ENCODE results near the gene ARHGEF26.

ARHGEF26 gene

GRCh38 chr3:154242766-154243165 lies 121.6 kb downstream of the ARHGEF26 start:
- no peaks in the 10 kb centered on the region for H3K9me3 ChIP-seq (ENCODE audit: control extremely low read depth in 1 of 5, control insufficient read depth in 4 of 5, insufficient read depth in 2 of 5, low read depth in 1 of 5, low read length in 4 of 5)
- ChIA-PET CTCF (no interaction called here), POLR2A (no interaction called here)
- no peak overlapping the region for H3K27ac ChIP-seq (ENCODE audit: insufficient read depth in 1 of 2, low read depth in 1 of 2, low read length in 2 of 2, poor library complexity in 1 of 2, severe bottlenecking in 2 of 2)
- no peaks in the 10 kb centered on the region for H3K36me3 ChIP-seq (ENCODE audit: control insufficient read depth in 4 of 4, insufficient read depth in 4 of 4, low read length in 3 of 4)
- 96% methylated on average over 4 of the region's 4 CpGs for WGBS (ENCODE audit: insufficient coverage)
- H3K4me1 ChIP-seq (ENCODE audit: control extremely low read depth in 1 of 4, control insufficient read depth in 4 of 4, insufficient read depth in 4 of 4, low read length in 3 of 4), result no peaks in the 10 kb centered on the region
- H3K4me3 ChIP-seq (ENCODE audit: control insufficient read depth in 1 of 7, extremely low read depth in 1 of 7, insufficient read depth in 4 of 7, low read depth in 2 of 7, low read length in 6 of 7), result no peak overlapping the region
- H3K27me3 ChIP-seq (replicated peaks in 2 of 5; ENCODE audit: control insufficient read depth in 4 of 5, insufficient read depth in 5 of 5, low read length in 4 of 5), result no peaks in the 10 kb centered on the region
- DNase-seq, result no peak

GRCh38 chr3:154243353-154243752 lies 122.2 kb downstream of the ARHGEF26 start:
- no peak for DNase-seq
- H3K4me1 ChIP-seq (ENCODE audit: control extremely low read depth in 1 of 4, control insufficient read depth in 4 of 4, insufficient read depth in 4 of 4, low read length in 3 of 4), result no peaks in the 10 kb centered on the region
- no peak overlapping the region for H3K4me3 ChIP-seq (ENCODE audit: control insufficient read depth in 1 of 7, extremely low read depth in 1 of 7, insufficient read depth in 4 of 7, low read depth in 2 of 7, low read length in 6 of 7)
- 92% methylated on average over 1 of the region's 2 CpGs for WGBS (ENCODE audit: insufficient coverage)
- H3K36me3 ChIP-seq (ENCODE audit: control insufficient read depth in 4 of 4, insufficient read depth in 4 of 4, low read length in 3 of 4), result no peaks in the 10 kb centered on the region
- no peak overlapping the region for H3K27ac ChIP-seq (ENCODE audit: insufficient read depth in 1 of 2, low read depth in 1 of 2, low read length in 2 of 2, poor library complexity in 1 of 2, severe bottlenecking in 2 of 2)
- H3K27me3 ChIP-seq (replicated peaks in 2 of 5; ENCODE audit: control insufficient read depth in 4 of 5, insufficient read depth in 5 of 5, low read length in 4 of 5), result no peaks in the 10 kb centered on the region
- no peaks in the 10 kb centered on the region for H3K9me3 ChIP-seq (ENCODE audit: control extremely low read depth in 1 of 5, control insufficient read depth in 4 of 5, insufficient read depth in 2 of 5, low read depth in 1 of 5, low read length in 4 of 5)
- ChIA-PET CTCF (no interaction called here), POLR2A (no interaction called here)

GRCh38 chr3:154244644-154245043 lies 123.5 kb downstream of the ARHGEF26 start:
- DNase-seq, result no peak
- Histone ChIP-seq H3K36me3 (ENCODE audit: control insufficient read depth in 4 of 4, insufficient read depth in 4 of 4, low read length in 3 of 4) (no peaks in the 10 kb centered on the region), H3K4me3 (ENCODE audit: control insufficient read depth in 1 of 7, extremely low read depth in 1 of 7, insufficient read depth in 4 of 7, low read depth in 2 of 7, low read length in 6 of 7) (no peak overlapping the region), H3K9me3 (ENCODE audit: control extremely low read depth in 1 of 5, control insufficient read depth in 4 of 5, insufficient read depth in 2 of 5, low read depth in 1 of 5, low read length in 4 of 5) (no peaks in the 10 kb centered on the region), H3K27me3 (replicated peaks in 2 of 5; ENCODE audit: control insufficient read depth in 4 of 5, insufficient read depth in 5 of 5, low read length in 4 of 5) (no peaks in the 10 kb centered on the region), H3K4me1 (ENCODE audit: control extremely low read depth in 1 of 4, control insufficient read depth in 4 of 4, insufficient read depth in 4 of 4, low read length in 3 of 4) (no peaks in the 10 kb centered on the region), H3K27ac (ENCODE audit: insufficient read depth in 1 of 2, low read depth in 1 of 2, low read length in 2 of 2, poor library complexity in 1 of 2, severe bottlenecking in 2 of 2) (no peak overlapping the region)
- POLR2A ChIA-PET, result no interaction called here
- CTCF ChIA-PET, result interaction anchor here (1.1 kb wide), 1 partner anchor 8 kb away, joined by 5 read pairs; no protein-coding TSS in a partner anchor
- WGBS (ENCODE audit: insufficient coverage), result no CpG with 5 or more reads among the region's 2 CpGs

GRCh38 chr3:154247806-154248415 lies 126.7 kb downstream of the ARHGEF26 start:
- peaks cover 0 to under 1% (median 0%) of the 10 kb centered on the region in 4 experiments for H3K4me1 ChIP-seq (ENCODE audit: control extremely low read depth in 1 of 4, control insufficient read depth in 4 of 4, insufficient read depth in 4 of 4, low read length in 3 of 4)
- no peak overlapping the region for H3K27ac ChIP-seq (ENCODE audit: insufficient read depth in 1 of 2, low read depth in 1 of 2, low read length in 2 of 2, poor library complexity in 1 of 2, severe bottlenecking in 2 of 2)
- CTCF ChIA-PET, result interaction anchor here (1.3 kb wide), 1 partner anchor 10 kb away, joined by 3 read pairs; no protein-coding TSS in a partner anchor
- WGBS (ENCODE audit: insufficient coverage), result no CpG with 5 or more reads among the region's 2 CpGs
- H3K27me3 ChIP-seq (replicated peaks in 2 of 5; ENCODE audit: control insufficient read depth in 4 of 5, insufficient read depth in 5 of 5, low read length in 4 of 5), result no peaks in the 10 kb centered on the region
- H3K9me3 ChIP-seq (ENCODE audit: control extremely low read depth in 1 of 5, control insufficient read depth in 4 of 5, insufficient read depth in 2 of 5, low read depth in 1 of 5, low read length in 4 of 5), result no peaks in the 10 kb centered on the region
- POLR2A ChIA-PET, result no interaction called here
- no peak for DNase-seq
- no peak overlapping the region for H3K4me3 ChIP-seq (ENCODE audit: control insufficient read depth in 1 of 7, extremely low read depth in 1 of 7, insufficient read depth in 4 of 7, low read depth in 2 of 7, low read length in 6 of 7)
- peaks cover 0 to 5% (median 3%) of the 10 kb centered on the region in 4 experiments for H3K36me3 ChIP-seq (ENCODE audit: control insufficient read depth in 4 of 4, insufficient read depth in 4 of 4, low read length in 3 of 4)

- peaks cover 2 to 9% (median 4%) of the 10 kb centered on the region in 4 experiments for H3K36me3 ChIP-seq (ENCODE audit: control insufficient read depth in 4 of 4, insufficient read depth in 4 of 4, low read length in 3 of 4)
- no peaks in the 10 kb centered on the region for H3K9me3 ChIP-seq (ENCODE audit: control extremely low read depth in 1 of 5, control insufficient read depth in 4 of 5, insufficient read depth in 2 of 5, low read depth in 1 of 5, low read length in 4 of 5)
- no peak for DNase-seq
- H3K27me3 ChIP-seq (replicated peaks in 2 of 5; ENCODE audit: control insufficient read depth in 4 of 5, insufficient read depth in 5 of 5, low read length in 4 of 5), result no peaks in the 10 kb centered on the region
- H3K27ac ChIP-seq (ENCODE audit: insufficient read depth in 1 of 2, low read depth in 1 of 2, low read length in 2 of 2, poor library complexity in 1 of 2, severe bottlenecking in 2 of 2), result no peak overlapping the region
- POLR2A ChIA-PET, result no interaction called here
- H3K4me1 ChIP-seq (ENCODE audit: control extremely low read depth in 1 of 4, control insufficient read depth in 4 of 4, insufficient read depth in 4 of 4, low read length in 3 of 4), result peaks cover 0 to 1% (median 0%) of the 10 kb centered on the region in 4 experiments
- no peak overlapping the region for H3K4me3 ChIP-seq (ENCODE audit: control insufficient read depth in 1 of 7, extremely low read depth in 1 of 7, insufficient read depth in 4 of 7, low read depth in 2 of 7, low read length in 6 of 7)
- 92% methylated on average over 4 of the region's 4 CpGs for WGBS (ENCODE audit: insufficient coverage)
- CTCF ChIA-PET, result interaction anchor here (0.7 kb wide), 1 partner anchor 10 kb away, joined by 3 read pairs; no protein-coding TSS in a partner anchor
Measured at GRCh38 chr3:154250291-154250690, 129.1 kb downstream of the ARHGEF26 start.

GRCh38 chr3:154251610-154252009 lies 130.4 kb downstream of the ARHGEF26 start:
- H3K36me3 ChIP-seq (ENCODE audit: control insufficient read depth in 4 of 4, insufficient read depth in 4 of 4, low read length in 3 of 4), result peaks cover 2 to 13% (median 9%) of the 10 kb centered on the region in 4 experiments
- ChIA-PET POLR2A (no interaction called here), CTCF (interaction anchor here (1.4 kb wide), 1 partner anchor 154 kb away, joined by 5 read pairs; no protein-coding TSS in a partner anchor)

GRCh38 chr3:154252759-154253638 lies 131.8 kb downstream of the ARHGEF26 start:
- H3K36me3 ChIP-seq (ENCODE audit: control insufficient read depth in 4 of 4, insufficient read depth in 4 of 4, low read length in 3 of 4), result peaks cover 2 to 21% (median 12%) of the 10 kb centered on the region in 4 experiments
- peaks cover 0 to 1% (median 0%) of the 10 kb centered on the region in 4 experiments for H3K4me1 ChIP-seq (ENCODE audit: control extremely low read depth in 1 of 4, control insufficient read depth in 4 of 4, insufficient read depth in 4 of 4, low read length in 3 of 4)
- no peaks in the 10 kb centered on the region for H3K9me3 ChIP-seq (ENCODE audit: control extremely low read depth in 1 of 5, control insufficient read depth in 4 of 5, insufficient read depth in 2 of 5, low read depth in 1 of 5, low read length in 4 of 5)
- WGBS (ENCODE audit: insufficient coverage), result 1% methylated on average over 9 of the region's 11 CpGs
- CTCF ChIA-PET, result interaction anchor here (0.7 to 4.5 kb wide), 31 partner anchors 8 to 1227 kb away, joined by 3 to 30 read pairs (median 3); no protein-coding TSS in a partner anchor
- H3K4me3 ChIP-seq (ENCODE audit: control insufficient read depth in 1 of 7, extremely low read depth in 1 of 7, insufficient read depth in 4 of 7, low read depth in 2 of 7, low read length in 6 of 7), result peak overlapping the region in 2 of 7 experiments; percentile 46 to 55
- no peak overlapping the region for H3K27ac ChIP-seq (ENCODE audit: insufficient read depth in 1 of 2, low read depth in 1 of 2, low read length in 2 of 2, poor library complexity in 1 of 2, severe bottlenecking in 2 of 2)
- POLR2A ChIA-PET, result no interaction called here
- peak; percentile 86 to 93 (median 89) for DNase-seq
- no peaks in the 10 kb centered on the region for H3K27me3 ChIP-seq (replicated peaks in 2 of 5; ENCODE audit: control insufficient read depth in 4 of 5, insufficient read depth in 5 of 5, low read length in 4 of 5)

More at GRCh38 chr3:154251610-154252009, 130.4 kb downstream of the ARHGEF26 start:
- no peaks in the 10 kb centered on the region for H3K27me3 ChIP-seq (replicated peaks in 2 of 5; ENCODE audit: control insufficient read depth in 4 of 5, insufficient read depth in 5 of 5, low read length in 4 of 5)
- H3K9me3 ChIP-seq (ENCODE audit: control extremely low read depth in 1 of 5, control insufficient read depth in 4 of 5, insufficient read depth in 2 of 5, low read depth in 1 of 5, low read length in 4 of 5), result no peaks in the 10 kb centered on the region
- no peak for DNase-seq
- WGBS (ENCODE audit: insufficient coverage), result 97% methylated on average over 3 of the region's 3 CpGs
- no peak overlapping the region for H3K4me3 ChIP-seq (ENCODE audit: control insufficient read depth in 1 of 7, extremely low read depth in 1 of 7, insufficient read depth in 4 of 7, low read depth in 2 of 7, low read length in 6 of 7)
- H3K4me1 ChIP-seq (ENCODE audit: control extremely low read depth in 1 of 4, control insufficient read depth in 4 of 4, insufficient read depth in 4 of 4, low read length in 3 of 4), result peaks cover 0 to 1% (median 0%) of the 10 kb centered on the region in 4 experiments
- peak overlapping the region in 1 of 2 experiments; percentile 1 for H3K27ac ChIP-seq (ENCODE audit: insufficient read depth in 1 of 2, low read depth in 1 of 2, low read length in 2 of 2, poor library complexity in 1 of 2, severe bottlenecking in 2 of 2)

Measured in common myeloid progenitor, CD34-positive (primary cell).